Right lobe of liver (tissue), 6 donors: ENCODE measurements around the gene TTC28. TPM values are rescaled to one million over a fixed set of nuclear protein-coding genes. Genes with fewer than 3 reads are reported as not detected.

Experiments used
- ATAC-seq, 4 donors: fragments of 200-7000 bp; cut with Tn5 transposase; one replicate each; pipeline ENCODE4 v1.9.1; 2020; ENCODE audit warnings: mild to moderate bottlenecking in 4 of 4, moderate library complexity in 4 of 4
- DNase-seq, 3 donors: peaks; one replicate each; pipeline ENCODE4 v3.0.0-alpha.2; 2020
- H3K27ac ChIP-seq, 3 donors: fragments of 200-600 bp; one replicate each; pipeline ENCODE4 v1.8.0; 2022
- H3K27me3 ChIP-seq, 2 donors: fragments of 200-600 bp; one replicate each; pipeline ENCODE4 v1.8.0; 2022
- H3K36me3 ChIP-seq, 4 donors: fragments of 200-600 bp; sonication (generic) in 1 of 4; one replicate each; pipeline versions ENCODE4 v1.5.1 to v1.8.0; 2017 to 2022; ENCODE audit warnings: control low read depth in 1 of 4
- H3K4me1 ChIP-seq, 4 donors: fragments of 200-600 bp; sonication (generic) in 1 of 4; one replicate each; pipeline versions ENCODE4 v1.5.1 to v1.8.0; 2017 to 2022; ENCODE audit warnings: control low read depth in 1 of 4
- H3K4me3 ChIP-seq, 3 donors: fragments of 200-600 bp; one replicate each; pipeline ENCODE4 v1.8.0; 2022
- H3K9me3 ChIP-seq, 4 donors: fragments of 200-600 bp; sonication (generic) in 1 of 4; one replicate each; pipeline versions ENCODE4 v1.5.1 to v1.8.0; 2017 to 2022; ENCODE audit warnings: control low read depth in 1 of 4
- POLR2A ChIP-seq: fragments of 450-650 bp; IDR thresholded peaks from one replicate; pipeline ENCODE4 v1.6.1; 2017; ENCODE audit warnings: antibody characterized with exemption, mild to moderate bottlenecking
- WGBS: methylation state at CpG from one replicate; pipeline ENCODE4 v1.1.6; 2018; ENCODE audit warnings: low coverage, low lambda C conversion rate; ENCODE audit not compliant: insufficient coverage; ENCODE audit errors: missing lambda C conversion rate; 5-methylcytosine and 5-hydroxymethylcytosine counted together
- intact Hi-C, 2 donors: fragments of 100-400 bp; cut with DNase I; formaldehyde crosslinking; loops; one replicate each; pipeline versions ENCODE4 v1.11.2 to v1.14.1; 2022
- total RNA-seq, 6 experiments: library from RNA; depleted of rRNA in 2 of 6; stranded (reverse); fragments of >200 nt in 2 of 6; fragmentation: NEBNext Ultra II Directional in 3 of 6; extraction: Animal tissue kit (Norgen Biotek cat#: 25700) in 3 of 6; gene quantifications; one replicate each; pipeline versions ENCODE4 v1.1.0 to v1.2.4, GENCODE V29; 2016 to 2023
- TF ChIP-seq, protein P1 (sequence below), 4 donors: fragments of 200-600 bp in 3 of 4; fragments of 450-650 bp in 1 of 4; IDR thresholded peaks; one replicate each; pipeline versions ENCODE4 v1.5.1 to v1.8.0; 2016 to 2022; ENCODE audit warnings: antibody characterized with exemption in 4 of 4, mild to moderate bottlenecking in 2 of 4
- donor health status: DM: no; HTN: yes; CAD: no.
- donor health status: DM: no; HTN: no; CAD: no.
- donor health status: DM: no; HTN: no; CAD: no.
- donor health status: DM: no; HTN: yes; CAD: no.
- donor health status: DM: no; HTN: yes; CAD: no.

TTC28 gene
- total RNA-seq, 6 experiments from 2014 or later, result 9.4 to 38.3 (median 15.0) TPM

DNA sequence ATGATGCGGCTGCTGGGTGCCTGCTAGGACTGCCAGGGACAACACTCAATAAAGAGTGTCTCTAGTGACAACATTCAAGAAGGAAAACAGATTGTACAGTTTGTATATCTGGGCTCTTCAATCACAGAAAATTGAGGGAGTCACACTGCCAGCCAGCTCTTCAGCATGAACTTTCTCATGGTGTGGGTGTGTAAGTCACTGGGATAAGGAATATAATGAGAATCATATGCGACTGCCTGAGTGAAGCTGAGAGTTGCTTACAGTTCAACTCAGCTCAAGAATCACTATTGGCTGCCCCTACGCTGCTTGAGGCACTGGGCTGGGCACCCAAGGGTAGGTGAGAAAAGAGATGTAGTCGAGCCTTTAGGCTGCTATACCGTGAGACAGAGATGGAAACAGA is 432.5 kb downstream of the TTC28 start:
- ATAC-seq (no peak), DNase-seq (no peak)
- intact Hi-C loops, result no loop called here
- H3K4me3 ChIP-seq, result no peak overlapping the region
- no peak overlapping the region for H3K27ac ChIP-seq
- TF ChIP-seq, protein P1, sequence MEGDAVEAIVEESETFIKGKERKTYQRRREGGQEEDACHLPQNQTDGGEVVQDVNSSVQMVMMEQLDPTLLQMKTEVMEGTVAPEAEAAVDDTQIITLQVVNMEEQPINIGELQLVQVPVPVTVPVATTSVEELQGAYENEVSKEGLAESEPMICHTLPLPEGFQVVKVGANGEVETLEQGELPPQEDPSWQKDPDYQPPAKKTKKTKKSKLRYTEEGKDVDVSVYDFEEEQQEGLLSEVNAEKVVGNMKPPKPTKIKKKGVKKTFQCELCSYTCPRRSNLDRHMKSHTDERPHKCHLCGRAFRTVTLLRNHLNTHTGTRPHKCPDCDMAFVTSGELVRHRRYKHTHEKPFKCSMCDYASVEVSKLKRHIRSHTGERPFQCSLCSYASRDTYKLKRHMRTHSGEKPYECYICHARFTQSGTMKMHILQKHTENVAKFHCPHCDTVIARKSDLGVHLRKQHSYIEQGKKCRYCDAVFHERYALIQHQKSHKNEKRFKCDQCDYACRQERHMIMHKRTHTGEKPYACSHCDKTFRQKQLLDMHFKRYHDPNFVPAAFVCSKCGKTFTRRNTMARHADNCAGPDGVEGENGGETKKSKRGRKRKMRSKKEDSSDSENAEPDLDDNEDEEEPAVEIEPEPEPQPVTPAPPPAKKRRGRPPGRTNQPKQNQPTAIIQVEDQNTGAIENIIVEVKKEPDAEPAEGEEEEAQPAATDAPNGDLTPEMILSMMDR (IDR thresholded peaks at IDR 0.05), result no peak
- TF ChIP-seq POLR2A, result no peak
- peaks cover 0 to 7% (median 0%) of the 10 kb centered on the region in 4 donors for H3K4me1 ChIP-seq
- no peaks in the 10 kb centered on the region for H3K36me3 ChIP-seq
- no peaks in the 10 kb centered on the region for H3K27me3 ChIP-seq
- WGBS, result 95% methylated on average over 5 of the region's 5 CpGs
- no peaks in the 10 kb centered on the region for H3K9me3 ChIP-seq

DNA sequence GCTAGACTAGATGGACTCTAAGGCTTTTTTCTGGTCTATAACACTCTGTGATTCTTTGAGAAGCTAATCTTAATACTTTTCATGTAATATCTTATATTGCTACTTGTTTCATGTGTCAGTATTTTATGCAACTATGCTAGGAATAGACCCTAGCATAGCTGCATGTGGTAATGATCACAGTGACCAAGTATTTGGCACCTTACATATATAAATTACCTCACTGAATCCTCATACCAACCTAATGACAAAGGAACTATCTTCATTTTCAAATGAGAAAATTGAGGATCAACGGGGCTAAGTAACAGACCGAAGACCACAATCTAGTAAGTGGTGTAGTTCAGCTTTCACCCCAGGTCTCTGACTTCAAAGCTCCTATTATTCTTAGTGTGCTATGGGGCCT is 433.2 kb downstream of the TTC28 start:
- intact Hi-C loops, result no loop called here
- ATAC-seq (no peak), DNase-seq (no peak)
- Histone ChIP-seq H3K9me3 (no peaks in the 10 kb centered on the region), H3K27me3 (no peaks in the 10 kb centered on the region), H3K27ac (no peak overlapping the region), H3K4me1 (peaks cover 0 to 7% (median 0%) of the 10 kb centered on the region in 4 donors), H3K4me3 (no peak overlapping the region), H3K36me3 (no peaks in the 10 kb centered on the region)
- no peak for TF ChIP-seq POLR2A
- TF ChIP-seq, protein P1 (IDR thresholded peaks at IDR 0.05), result no peak
- 87% methylated on average over 2 of the region's 2 CpGs for WGBS

DNA sequence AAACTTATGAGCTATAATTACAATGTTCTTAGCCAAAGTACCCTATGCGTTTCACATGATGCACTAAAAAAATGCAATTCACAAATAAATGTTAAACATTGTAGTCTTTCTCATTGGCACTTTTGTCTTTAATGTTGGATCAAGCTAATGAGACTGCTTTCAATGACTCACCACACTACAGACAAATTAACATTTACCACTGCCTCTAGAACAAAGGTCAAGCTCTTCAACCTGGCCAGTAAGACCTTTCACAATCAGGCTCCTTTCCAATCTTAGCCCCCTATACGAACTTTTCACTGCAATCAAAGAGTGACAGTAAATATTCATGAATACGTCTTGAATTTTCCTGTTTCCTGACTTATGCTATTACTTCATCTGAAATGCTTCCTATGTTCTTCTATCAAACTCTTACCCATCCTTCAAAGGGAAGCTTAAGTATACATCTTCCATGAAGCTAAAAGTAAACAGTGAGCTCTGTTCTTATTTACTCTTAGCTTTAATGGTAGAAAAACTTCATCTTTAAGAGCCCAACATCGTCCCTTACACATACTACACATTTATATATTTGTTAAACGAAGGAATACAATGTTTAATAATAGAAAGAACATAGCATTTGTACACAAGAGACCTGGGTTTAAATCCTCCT is 433.9 kb downstream of the TTC28 start:
- no peak for DNase-seq
- no peak for TF ChIP-seq POLR2A
- TF ChIP-seq, protein P1 (IDR thresholded peaks at IDR 0.05), result no peak
- Histone ChIP-seq H3K36me3 (no peaks in the 10 kb centered on the region), H3K4me1 (peaks cover 0 to 7% (median 0%) of the 10 kb centered on the region in 4 donors), H3K27ac (no peak overlapping the region), H3K4me3 (no peak overlapping the region), H3K27me3 (no peaks in the 10 kb centered on the region), H3K9me3 (no peaks in the 10 kb centered on the region)
- intact Hi-C loops, result no loop called here
- ATAC-seq, result peak; percentile 62 to 94 (median 80)
- WGBS, result 50% methylated on average over 5 of the region's 5 CpGs

DNA sequence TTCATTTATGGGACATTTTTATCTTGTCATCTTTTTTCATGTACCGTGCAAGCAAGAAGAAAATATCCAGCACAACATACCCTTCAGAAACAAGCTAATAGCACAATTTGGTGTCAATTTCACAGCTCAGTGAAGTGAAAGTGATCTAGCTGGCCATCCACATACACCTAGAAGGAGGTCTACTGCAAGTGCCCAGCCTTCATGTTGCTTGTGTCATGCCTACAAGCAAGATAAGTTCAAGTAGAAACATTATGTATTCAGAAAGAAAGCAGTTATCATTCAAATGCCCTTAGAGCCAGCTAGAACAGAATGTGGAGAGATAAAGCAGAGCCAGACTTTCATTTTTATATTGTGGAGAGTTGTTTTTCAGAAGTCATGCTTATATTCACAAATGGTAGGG is 434.9 kb downstream of the TTC28 start:
- H3K4me3 ChIP-seq, result no peak overlapping the region
- 91% methylated on average over 1 of the region's 1 CpG for WGBS
- peaks cover 0 to 7% (median 0%) of the 10 kb centered on the region in 4 donors for H3K4me1 ChIP-seq
- no peaks in the 10 kb centered on the region for H3K9me3 ChIP-seq
- H3K36me3 ChIP-seq, result no peaks in the 10 kb centered on the region
- intact Hi-C loops, result no loop called here
- H3K27me3 ChIP-seq, result no peaks in the 10 kb centered on the region
- TF ChIP-seq, protein P1 (IDR thresholded peaks at IDR 0.05), result no peak
- TF ChIP-seq POLR2A, result no peak
- no peak overlapping the region for H3K27ac ChIP-seq
- ATAC-seq (no peak), DNase-seq (no peak)
